Measurements from ENCODE around the gene SLC1A4.
"Not testable (repeated sequence)": the region's sequence is repeated elsewhere in the genome, so short reads cannot be mapped to it uniquely, and the experiment has no call there.

SLC1A4 gene

DNA sequence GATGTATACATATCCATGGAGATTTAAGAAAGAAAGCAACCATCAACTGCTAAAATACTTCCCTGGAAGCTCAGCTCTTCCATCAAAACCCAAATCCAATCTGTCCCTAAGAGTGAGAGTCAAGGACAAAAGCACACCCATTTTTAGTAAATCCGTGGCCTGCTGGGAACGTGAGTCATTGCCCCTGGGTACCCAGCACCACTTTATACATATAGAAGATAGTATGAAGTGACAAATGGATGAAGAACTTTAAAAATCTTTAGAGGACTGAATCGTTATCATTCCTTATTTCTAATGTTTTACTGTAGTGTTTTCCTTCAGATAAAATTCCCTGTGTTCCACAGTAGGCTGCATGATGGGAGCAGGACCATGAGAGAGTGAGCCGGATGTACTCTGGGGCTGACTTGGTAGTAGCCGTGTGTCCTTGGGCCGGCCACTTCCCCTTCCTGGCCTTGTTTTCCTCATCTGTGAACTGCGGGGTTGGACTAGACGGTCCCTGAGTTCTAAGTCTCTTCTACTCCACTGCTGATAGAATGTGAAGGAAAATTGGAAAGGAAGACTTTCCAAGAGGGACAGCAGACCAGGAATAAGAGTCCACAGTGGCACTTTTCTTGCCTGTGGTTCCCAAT, 38.5 kb downstream of the SLC1A4 start:
- DNase-seq: no peak

DNA sequence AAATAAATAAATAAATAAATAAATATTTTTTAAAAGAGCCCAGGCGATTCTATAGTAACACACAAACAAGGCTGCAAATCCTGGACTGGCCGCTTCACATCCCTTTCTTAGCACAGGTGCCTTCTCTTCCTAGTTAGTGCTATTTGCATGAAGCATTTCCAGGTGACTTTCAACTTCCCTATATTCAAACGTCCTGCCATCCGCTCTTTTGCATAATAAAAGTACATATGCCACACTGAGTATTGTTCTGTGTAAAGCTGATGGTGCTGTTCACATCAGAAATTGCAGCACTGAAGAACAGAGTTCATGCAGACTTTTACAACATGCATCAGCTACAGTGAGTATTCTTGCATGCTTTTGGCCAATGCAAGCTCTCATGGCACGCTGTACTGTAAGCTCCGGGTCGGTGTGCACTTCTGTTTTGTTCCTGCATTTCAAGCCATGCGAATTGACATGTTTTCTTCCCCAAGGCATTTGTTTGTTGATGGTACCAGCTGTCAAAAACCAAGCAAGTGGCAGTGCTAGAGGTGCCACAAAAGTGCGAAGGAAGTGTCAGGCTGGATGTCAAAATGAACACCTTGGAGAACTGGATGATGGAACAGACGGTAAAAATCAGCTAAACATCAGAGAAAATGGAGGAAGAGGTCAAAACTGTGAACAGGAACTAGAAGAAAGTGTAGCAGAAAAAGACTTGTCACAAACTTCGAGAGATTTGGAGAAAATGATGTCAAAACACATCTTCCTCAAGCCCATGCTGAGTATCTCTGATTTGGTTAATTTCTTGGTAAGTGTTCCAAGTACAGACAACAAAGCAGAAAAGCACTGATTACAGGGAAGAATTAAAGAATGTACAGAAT, 41.5 kb downstream of the SLC1A4 start:
- DNase-seq: peak in 1 of 2 donors; percentile 7

DNA sequence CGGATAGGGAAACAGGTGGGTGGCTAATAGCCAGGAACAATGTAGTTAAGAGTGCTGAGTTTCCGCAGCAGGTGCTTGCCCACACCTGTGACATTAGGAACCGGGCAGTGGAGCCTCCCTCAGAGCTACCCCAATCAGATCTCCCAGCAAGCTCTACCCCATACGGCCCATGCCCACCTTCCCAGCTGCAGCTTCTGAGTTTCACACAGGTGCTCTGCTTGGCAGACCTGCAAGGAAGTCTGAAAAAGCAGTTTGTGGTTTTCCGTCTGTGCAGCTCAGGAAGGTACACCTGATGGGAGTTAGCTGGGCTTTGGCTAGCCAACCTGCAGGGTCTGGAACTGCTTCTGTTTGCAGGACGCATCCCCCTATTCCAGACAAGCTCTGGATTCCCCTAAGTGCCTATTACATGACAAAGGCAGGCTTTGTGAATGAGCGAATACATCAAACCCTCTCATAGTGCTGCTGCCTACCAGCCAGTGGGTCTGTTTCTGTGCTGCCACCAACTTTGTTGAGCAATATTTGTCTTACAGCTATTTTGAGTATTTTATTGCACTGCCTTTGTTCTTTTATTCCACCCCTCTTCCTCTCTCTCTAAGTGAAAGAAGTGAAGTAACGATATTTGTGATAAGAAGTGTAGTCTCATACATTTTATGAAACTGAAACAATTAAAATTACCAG, 42.3 kb downstream of the SLC1A4 start:
- peak in 1 of 2 donors; percentile 20 for DNase-seq

DNA sequence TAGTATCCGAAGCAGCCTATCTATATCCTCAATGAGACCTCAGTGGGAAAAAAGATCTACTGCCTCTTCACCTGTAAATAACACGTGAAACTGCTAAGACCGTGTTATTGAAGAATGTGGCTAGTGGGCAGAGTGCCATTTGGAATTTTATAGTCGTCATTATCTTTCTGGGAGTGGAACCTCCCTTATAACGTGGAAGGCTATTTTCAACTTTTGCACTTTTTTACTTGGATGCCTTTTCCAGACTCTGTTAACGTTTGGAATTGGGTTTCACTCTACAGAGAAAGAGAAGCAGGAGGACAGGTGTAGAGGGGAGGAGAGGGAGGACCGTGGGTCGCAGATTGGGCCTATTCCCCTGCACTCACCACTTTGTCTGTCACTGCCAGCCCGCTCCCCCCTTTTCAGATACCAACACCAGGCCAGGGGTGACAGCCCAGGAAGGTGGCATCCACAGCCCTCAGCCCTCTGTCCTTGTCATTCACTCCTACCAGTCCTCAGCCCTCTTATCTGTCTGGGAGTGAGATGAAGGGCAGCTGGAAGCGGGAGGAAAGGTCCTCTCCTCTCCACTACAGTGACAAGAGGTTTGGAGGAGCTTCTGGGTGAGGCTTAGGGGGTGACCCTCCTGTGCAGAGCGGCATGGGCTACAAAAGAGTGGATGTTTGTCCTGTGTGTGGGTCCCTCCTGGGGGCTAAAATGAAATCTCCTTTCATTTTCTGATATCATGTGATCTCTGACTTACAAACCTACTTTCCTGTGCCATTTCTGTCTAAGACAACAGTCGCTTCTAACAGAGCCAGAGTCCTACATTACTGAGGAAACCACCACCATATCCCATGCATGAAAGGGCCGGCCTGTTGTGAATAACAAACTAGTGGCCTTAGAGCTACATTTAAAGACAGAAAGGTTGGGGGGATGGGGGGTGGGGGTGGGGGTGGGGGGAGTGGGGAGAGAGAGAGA, 43.1 kb downstream of the SLC1A4 start:
- DNase-seq: no peak

DNA sequence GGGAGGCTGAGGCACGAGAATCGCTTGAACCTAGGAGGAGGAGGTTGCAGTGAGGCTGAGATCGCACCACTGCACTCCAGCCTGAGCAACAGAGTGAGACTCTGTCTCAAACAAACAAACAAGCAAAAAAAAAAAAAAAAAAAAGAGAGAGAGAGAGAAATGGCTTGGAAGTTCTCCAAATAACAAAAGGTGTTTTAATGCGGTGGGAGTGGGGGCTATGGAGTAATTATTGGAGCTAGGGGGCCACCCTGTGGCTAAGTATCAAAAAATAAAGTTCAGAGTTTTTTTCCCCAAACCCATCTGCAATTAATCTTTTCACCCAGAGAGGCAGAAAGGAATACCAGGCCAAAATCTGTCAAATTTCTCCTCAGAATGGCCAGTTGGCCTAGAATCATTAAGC, 44.0 kb downstream of the SLC1A4 start:
- peak; percentile 10 to 30 for DNase-seq

DNA sequence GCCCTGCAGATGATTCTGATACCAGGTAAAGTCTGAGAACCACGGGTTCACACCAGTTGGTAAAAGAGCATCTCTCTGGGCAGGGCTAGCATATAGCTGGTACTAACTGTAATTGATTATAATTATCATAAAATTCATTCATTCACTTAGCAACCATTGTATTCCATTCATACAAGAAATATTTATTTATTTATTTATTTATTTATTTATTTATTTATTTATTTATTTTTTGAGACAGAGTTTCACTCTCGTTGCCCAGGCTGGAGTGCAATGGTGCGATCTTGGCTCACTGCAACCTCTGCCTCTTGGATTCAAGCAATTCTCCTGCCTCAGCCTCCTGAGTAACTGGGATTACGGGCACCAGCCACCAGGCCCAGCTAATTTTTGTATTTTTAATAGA, 44.5 kb downstream of the SLC1A4 start:
- not testable (repeated sequence) for DNase-seq

DNA sequence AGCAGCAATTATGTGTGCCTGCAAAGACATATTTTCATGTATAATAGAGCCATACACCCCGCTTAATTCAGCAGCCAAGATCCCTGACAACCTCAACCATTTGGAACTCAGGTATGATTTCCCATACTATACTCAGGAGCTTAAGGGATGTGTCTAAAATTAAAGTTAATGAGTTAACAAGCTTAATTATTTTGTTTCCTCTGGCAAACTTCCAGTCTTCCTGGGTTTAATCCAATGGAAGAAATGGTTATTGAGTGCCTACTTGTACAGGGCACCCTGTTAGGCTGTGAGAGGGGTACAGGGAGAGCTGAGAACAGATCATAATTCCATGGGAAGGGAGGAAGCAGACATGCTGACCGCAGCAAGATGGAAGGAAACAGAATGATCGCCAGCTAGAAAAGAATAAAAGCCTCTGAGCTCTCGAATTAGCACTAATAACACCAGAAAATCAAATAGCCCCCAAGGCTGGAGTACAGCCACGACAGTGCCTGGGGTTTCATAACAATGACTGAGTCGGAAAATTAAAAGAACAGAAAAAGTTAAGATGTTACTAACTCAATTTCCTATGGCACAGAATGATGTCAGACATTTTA, 46.2 kb downstream of the SLC1A4 start:
- DNase-seq: no peak

DNA sequence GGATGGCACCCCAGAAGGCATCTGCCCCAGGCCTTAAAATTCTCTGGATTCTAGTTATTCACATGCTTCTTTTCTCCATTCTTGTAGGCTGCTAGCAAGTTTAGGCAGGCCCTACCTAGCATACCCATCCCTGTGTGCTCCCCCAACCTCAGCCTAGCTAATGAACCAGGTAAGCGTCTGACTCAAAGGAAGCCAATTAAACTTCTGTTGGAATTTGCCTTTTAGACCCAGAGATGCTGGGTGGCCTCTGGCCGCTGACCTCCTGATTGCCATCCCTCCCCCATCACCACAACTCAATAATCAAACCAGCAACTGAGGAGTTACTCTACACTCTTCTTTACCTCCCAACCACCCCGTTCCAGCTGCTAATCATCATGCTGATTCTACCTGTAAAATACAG, 48.0 kb downstream of the SLC1A4 start:
- DNase-seq: no peak

DNA sequence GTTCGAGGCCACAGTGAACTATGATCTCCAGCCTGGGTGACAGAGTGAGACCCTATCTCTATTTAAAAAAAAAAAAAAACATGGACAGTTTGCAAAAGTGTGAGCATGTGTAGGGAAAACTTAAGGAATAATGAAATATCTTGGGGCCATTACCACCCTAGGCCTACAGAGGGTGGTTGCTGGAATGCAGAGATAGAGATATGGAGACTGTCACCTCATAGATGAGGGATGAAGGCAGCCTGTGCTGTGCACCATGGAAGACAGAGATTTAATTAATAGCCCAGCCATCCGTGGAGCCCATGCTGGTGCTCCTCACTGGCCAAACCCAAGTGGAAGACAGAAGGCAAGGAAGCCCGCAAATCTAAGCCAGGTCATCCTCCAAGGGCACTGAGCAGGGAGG, 50.4 kb downstream of the SLC1A4 start:
- no peak for DNase-seq

DNA sequence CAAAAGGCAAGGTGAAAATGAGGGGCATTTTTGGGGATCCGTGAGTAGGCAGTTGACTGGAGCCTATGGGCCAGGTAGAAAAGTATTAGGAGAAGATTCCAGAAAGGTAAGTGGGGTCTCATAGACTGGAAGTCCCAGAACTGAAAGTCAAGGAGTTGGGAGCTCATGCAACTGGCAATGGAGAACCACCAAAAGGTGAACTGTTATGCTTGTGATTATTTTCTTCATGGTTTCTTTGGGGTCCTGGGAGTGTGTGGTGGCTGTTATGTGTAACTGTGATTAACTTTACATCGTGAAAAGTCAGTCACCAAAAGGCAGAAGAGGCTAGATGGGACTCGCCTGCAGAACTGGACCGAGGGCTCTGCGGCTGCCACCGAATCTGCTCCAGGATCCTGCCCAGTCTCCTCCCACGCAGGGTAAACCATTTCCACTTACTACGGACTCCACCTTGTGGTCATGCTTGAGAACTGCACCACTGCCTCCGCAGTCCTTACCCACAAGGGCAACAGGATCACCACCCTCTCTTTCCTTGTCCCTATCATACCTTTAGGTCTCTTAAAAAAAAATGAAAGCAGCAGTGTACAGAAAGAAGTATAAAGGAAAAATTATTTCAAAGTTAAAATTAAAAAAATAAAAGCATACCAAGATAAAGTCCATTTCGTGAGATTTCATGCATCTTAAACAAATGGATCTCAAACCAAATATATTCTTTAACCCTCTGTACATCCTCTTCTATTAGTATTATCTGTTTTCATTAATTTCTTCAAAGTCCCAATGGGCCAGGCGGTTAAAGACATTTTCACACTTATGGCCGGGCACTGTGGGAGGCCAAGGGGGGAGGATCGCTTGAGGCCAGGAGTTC, 51.4 kb downstream of the SLC1A4 start:
- peak; percentile 80 to 83 for DNase-seq

DNA sequence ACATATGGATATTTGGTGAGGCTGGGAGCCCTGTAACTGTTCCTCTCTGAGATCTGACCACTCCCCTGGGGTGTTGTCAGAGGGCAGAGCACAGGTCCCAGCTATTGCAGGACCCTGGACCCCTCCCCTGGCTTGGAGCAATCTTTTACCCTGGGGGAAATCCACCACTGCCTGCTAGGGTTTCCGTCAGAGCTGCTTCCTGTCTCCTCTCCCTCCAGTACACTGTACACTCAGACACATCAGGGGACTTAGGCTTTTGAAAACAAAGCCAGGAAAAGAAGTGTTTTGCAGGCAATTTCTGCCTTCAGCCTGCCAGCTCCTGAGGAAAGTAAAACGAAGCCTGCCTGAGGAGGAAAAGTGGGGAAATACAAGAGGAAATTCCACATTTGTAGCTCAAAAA, 53.8 kb downstream of the SLC1A4 start:
- no peak for DNase-seq

DNA sequence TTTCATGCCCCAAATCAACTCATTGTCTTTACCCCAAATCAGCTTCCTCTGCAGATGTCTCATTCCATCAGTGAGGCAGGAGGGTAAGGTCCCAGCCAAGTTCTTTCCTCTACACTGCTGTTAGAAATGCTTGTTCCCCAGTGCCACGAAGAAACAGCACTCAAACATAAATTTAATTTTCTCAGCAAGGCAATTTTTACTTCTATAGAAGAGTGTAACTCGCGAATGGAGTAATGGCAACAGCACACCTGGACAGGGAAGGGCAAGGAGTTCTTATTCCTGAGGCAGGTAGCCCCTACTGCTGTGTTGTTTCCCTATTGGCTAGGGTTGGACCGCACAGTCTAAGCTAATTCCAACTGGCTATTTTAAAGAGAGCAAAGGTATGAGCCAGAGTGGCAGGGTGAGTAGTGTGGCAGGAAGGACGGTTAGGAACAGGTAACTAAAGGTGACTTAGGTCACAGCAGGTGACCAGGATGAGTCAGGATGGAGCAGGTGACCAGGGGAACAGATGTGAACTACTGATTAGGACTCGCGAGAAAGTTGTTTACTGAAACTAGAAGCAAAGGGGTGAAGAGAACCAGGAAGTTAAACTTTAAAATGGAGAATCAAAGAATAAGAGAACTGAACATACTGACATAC, 55.0 kb downstream of the SLC1A4 start:
- no peak for DNase-seq

DNA sequence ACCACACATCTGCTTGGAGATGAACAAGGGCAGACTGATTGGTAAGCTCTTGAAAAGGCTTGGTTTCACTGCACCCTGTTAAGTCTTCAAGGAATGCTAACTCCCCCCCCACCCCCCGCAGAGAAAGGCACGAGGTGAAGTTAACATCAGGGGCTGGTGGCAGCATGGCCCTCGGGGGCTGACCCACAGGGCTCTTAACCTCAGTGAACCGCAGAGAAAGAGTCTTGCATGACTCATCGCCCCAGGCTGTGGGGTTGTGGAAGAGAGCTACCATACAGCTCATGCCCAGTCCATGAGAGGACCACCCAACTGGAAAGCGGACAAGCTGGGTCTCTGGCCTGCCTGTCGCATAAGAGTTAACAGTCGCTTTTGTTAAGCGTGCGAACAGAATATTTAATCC, 56.5 kb downstream of the SLC1A4 start:
- DNase-seq: no peak

DNA sequence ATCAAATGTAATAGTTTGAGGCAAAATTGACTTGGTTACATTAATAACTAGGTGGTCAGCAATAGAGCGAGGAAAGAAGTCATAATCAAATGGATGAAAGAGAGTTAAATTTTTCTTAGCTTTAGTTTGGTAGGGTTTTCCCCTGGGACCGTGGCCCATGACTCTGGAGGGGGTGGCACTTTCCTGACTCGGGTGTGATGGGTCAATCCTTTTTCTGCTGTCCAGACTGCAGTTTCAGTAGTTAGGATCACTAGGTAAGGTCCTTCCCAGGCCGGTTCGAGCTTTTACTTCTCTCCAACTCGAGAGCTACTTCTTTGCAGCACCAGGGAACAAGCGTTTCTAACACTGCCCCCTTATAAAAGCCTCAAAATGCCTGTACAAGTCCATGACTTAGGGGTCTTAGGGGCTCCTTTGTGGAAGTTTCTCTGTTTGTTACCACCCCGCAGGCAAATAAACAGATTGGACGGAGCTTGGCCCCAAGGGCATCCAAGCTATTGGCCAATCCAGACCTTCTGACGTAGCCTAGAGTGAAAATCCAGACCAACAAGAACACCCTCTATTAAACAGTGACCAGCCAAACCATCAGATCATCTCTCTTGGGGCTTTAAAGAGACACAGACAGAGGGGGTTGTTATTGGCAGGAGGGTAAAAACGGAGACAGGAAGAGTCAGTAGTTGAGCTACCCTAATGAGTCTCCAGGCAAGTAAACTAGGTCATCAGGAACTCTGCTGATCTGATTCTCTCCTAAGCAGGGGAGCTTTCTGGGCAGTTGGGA, 57.6 kb downstream of the SLC1A4 start:
- DNase-seq: no peak

DNA sequence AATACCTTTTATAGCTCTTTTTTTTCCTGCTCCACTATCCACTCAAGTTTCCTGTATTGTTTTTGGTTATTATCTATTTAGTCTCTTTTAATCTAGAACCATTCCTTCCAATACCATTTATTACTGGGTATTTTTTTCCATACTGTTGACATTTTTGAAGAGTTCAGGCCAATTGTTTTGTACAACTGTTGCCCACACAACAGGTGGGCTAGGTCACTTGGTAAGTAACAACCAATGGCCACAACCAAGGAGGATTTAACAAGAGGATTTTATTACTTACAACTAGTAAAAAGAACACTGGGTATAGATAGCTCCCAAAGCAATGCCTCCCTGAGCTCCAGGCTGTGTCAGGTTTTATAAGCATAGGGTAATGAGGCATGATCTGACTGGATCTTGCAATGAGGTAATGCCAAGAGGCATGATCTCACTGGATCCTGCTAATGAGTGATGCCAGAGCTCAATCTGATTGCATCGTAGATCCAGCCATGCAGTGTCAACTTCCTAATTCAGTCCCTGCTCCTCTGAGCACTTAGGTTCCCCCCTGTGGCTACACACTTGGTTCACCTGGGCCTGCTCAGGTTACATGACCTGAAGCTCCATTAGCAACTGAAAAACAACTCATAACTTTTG, 59.9 kb downstream of the SLC1A4 start:
- DNase-seq: no peak

DNA sequence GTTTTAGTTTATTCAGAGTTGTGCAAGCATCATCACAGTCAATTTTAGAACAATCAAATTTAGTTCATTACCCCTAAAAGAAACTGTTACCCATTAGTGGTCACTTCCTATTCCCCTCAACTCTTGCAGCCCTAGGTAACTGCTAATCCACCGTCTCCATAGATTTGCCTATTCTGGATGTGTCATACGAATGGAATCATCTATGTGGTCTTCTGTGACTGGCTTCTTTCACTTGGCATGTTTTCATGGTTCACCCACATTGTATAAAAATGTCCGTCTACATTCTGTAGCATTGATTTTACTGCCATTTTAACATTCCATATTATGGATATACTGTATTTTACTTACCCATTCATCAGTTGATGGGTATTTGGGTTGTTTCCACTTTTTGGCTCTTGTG, 61.7 kb downstream of the SLC1A4 start:
- no peak for DNase-seq

DNA sequence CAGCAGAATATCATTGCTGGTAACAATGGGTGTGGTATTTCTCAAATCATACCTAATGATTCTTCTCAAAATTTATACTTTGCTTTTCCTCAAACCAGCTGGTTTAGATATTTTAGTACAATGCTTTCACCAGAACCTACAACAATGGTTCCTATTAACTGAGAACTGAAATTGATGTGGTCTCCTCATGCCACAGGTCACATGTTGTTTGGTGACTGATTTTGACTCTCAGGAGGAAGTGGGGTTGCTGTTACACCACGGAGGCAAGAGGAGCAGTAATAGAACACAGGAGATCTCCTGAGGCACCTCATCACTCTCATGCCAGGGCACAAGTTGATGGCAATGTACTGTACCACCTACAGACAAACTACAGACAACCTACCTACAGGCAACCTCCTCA, 64.0 kb downstream of the SLC1A4 start:
- peak; percentile 57 to 58 for DNase-seq

DNA sequence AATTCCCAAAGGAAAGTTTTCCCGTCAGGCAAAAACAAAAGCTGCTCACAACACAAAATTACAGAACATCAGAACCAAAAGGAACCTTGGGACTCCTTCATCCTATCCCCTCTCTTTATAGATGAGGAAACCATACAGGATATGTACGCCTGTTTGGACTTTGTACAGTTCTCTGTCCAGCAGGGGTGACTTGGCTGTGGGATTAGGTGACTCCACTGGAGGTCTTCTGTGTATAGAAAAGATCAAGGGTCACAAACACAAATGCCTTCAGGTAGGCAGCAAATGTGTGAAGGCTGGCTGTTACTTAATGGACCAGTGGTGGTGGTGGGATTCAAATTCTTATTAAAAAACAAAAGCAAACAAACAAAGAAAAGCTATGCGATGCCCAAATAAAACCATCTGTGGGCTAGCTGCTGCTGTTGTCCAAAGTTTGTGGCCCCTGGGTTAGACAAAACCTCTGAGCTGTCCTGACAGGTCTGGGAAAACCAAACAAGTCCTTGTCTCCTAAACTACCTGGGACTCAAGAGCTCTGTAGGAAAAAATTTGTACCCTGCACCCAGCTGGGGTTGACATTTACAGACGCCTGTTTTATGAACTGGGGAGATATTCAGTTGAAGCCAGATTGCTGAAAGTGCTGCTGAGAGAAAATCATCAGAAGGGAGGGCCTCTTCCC, 65.7 kb downstream of the SLC1A4 start:
- no peak for DNase-seq
